B cell (primary cell): ENCODE data around the gene CSNK2B. TPM values are rescaled to one million over a fixed set of nuclear protein-coding genes. Genes with fewer than 3 reads are reported as not detected.
A peak's percentile ranks its signal among the peaks of the same experiment; 100 is the strongest.

ENCODE experiments used
- ATAC-seq: fragments of 200-7000 bp; cut with Tn5 transposase; one replicate; pipeline ENCODE4 v1.10.0; 2021; ENCODE audit warnings: low read depth, mild to moderate bottlenecking, moderate number of reproducible peaks, moderate library complexity
- CTCF ChIA-PET: fragments of 350-600 bp; sonication (Branson Sonifier 250); formaldehyde crosslinking; loops from one replicate; lab custom pipeline; 2021; ENCODE audit warnings: antibody characterized with exemption, inconsistent platforms; lab: Charles Lee
- POLR2A ChIA-PET: fragments of 350-600 bp; sonication (Branson Sonifier 250); formaldehyde crosslinking; loops from one replicate; lab custom pipeline; 2021; ENCODE audit warnings: antibody characterized with exemption; lab: Charles Lee
- DNase-seq: peaks from one replicate; pipeline ENCODE4 v3.0.0; 2013
- H2AFZ ChIP-seq: 2 replicates; pipeline ENCODE4 v1.6.1; 2012; ENCODE audit warnings: mild to moderate bottlenecking, low read depth, low read length; ENCODE audit not compliant: insufficient read depth, poor library complexity, severe bottlenecking
- H3K27ac ChIP-seq, 2 donors: 1 replicate in 1 of 2; 2 replicates in 1 of 2; pipeline ENCODE4 v1.5.1; 2012 to 2013; ENCODE audit warnings: low read length in 2 of 2, mild to moderate bottlenecking in 2 of 2, moderate library complexity in 1 of 2
- H3K27me3 ChIP-seq, 4 experiments: fragments of 200-600 bp in 1 of 4; sonication (generic) in 1 of 4; replicated peaks in 1 of 4; 1 replicate in 2 of 4; 2 replicates in 2 of 4; pipeline versions ENCODE4 v1.6.1 to v1.7.0; 2013 to 2016; ENCODE audit warnings: low read length in 3 of 4, mild to moderate bottlenecking in 2 of 4, mixed read lengths in 1 of 4, moderate library complexity in 1 of 4; ENCODE audit not compliant: insufficient read depth in 4 of 4, control insufficient read depth in 3 of 4; ENCODE audit errors: control extremely low read depth in 1 of 4
- H3K36me3 ChIP-seq, 2 experiments: replicated peaks in 1 of 2; 1 replicate in 1 of 2; 2 replicates in 1 of 2; pipeline versions ENCODE4 v1.6.1 to v1.7.1; 2013; ENCODE audit warnings: low read length in 1 of 2; ENCODE audit not compliant: insufficient read depth in 2 of 2, control insufficient read depth in 1 of 2; ENCODE audit errors: control extremely low read depth in 1 of 2, extremely low read depth in 1 of 2
- H3K4me1 ChIP-seq, 2 donors: fragments of 200-600 bp in 1 of 2; sonication (generic) in 1 of 2; 1 replicate in 1 of 2; 2 replicates in 1 of 2; pipeline versions ENCODE4 v1.5.1 to v1.6.1; 2013 to 2017; ENCODE audit warnings: low read length in 2 of 2; ENCODE audit not compliant: control insufficient read depth in 2 of 2, insufficient read depth in 2 of 2
- H3K4me2 ChIP-seq: replicated peaks from 2 replicates; pipeline ENCODE3; 2012; ENCODE audit warnings: mild to moderate bottlenecking, low read depth, low read length; ENCODE audit not compliant: poor library complexity, severe bottlenecking
- H3K4me3 ChIP-seq, 5 experiments: fragments of 200-600 bp in 1 of 5; sonication (generic) in 1 of 5; 1 replicate in 3 of 5; 2 replicates in 2 of 5; pipeline versions ENCODE4 v1.5.1 to v1.7.0; 2011 to 2016; ENCODE audit warnings: low read length in 4 of 5, mild to moderate bottlenecking in 4 of 5, low read depth in 2 of 5, control low read depth in 1 of 5, moderate library complexity in 1 of 5; ENCODE audit not compliant: insufficient read depth in 1 of 5; ENCODE audit errors: control extremely low read depth in 1 of 5, extremely low read depth in 1 of 5
- H3K79me2 ChIP-seq: fragments of 200-600 bp; sonication (generic); one replicate; pipeline ENCODE4 v1.6.0; 2016; ENCODE audit warnings: low read length; ENCODE audit not compliant: control insufficient read depth, insufficient read depth
- H3K9ac ChIP-seq: fragments of 200-600 bp; sonication (generic); 2 replicates; pipeline ENCODE4 v1.6.1; 2017; ENCODE audit warnings: mild to moderate bottlenecking, low read length, moderate library complexity
- H3K9me3 ChIP-seq, 3 donors: one replicate each; pipeline versions ENCODE4 v1.6.1 to v1.7.1; 2013; ENCODE audit warnings: low read length in 2 of 3; ENCODE audit not compliant: control insufficient read depth in 2 of 3, insufficient read depth in 1 of 3; ENCODE audit errors: control extremely low read depth in 1 of 3
- H4K20me1 ChIP-seq: 2 replicates; pipeline ENCODE4 v1.6.0; 2012; ENCODE audit warnings: mild to moderate bottlenecking, low read length; ENCODE audit not compliant: insufficient read depth, control insufficient read depth, poor library complexity, severe bottlenecking
- H3K27ac Mint-ChIP-seq: one replicate; pipeline ENCODE4 v1.8.0; 2021; ENCODE audit warnings: mixed read lengths
- H3K27me3 Mint-ChIP-seq: one replicate; pipeline ENCODE4 v1.8.0; 2021; ENCODE audit warnings: mixed read lengths
- H3K4me1 Mint-ChIP-seq: one replicate; pipeline ENCODE4 v1.8.0; 2021; ENCODE audit warnings: mixed read lengths
- H3K4me3 Mint-ChIP-seq: one replicate; pipeline ENCODE4 v1.8.0; 2021; ENCODE audit warnings: mixed read lengths
- H3K9me3 Mint-ChIP-seq: one replicate; pipeline ENCODE4 v1.8.0; 2022; ENCODE audit warnings: mixed read lengths; ENCODE audit not compliant: insufficient read depth
- EZH2 ChIP-seq: IDR thresholded peaks from 2 replicates; pipeline ENCODE4 v1.6.1; 2012; ENCODE audit warnings: borderline replicate concordance, low read depth, mild to moderate bottlenecking, moderate library complexity, low read length; ENCODE audit not compliant: insufficient read depth, poor library complexity, severe bottlenecking
- WGBS: methylation state at CpG from one replicate; pipeline ENCODE4 v1.1.5; 2013; ENCODE audit warnings: missing lambda C conversion rate; ENCODE audit not compliant: insufficient coverage; 5-methylcytosine and 5-hydroxymethylcytosine counted together
- intact Hi-C: fragments of 100-400 bp; cut with micrococcal nuclease; formaldehyde crosslinking; loops from one replicate; pipeline ENCODE4 v1.10.0; 2022
- polyA plus RNA-seq: library from polyadenylated mRNA; depleted of rRNA; stranded (reverse); fragments of >200 nt; gene quantifications from 2 replicates; pipeline ENCODE4 v1.2.3, GENCODE V29; 2012
- total RNA-seq, 2 donors: library from RNA; stranded (reverse); fragments of 120-200 nt in 1 of 2; gene quantifications; 1 replicate in 1 of 2; 2 replicates in 1 of 2; pipeline versions ENCODE4 v1.2.3 to v1.2.4, GENCODE V29; 2013 to 2022
- TF ChIP-seq, protein P1 (sequence below): fragments of 200-600 bp; IDR thresholded peaks from one replicate; pipeline ENCODE4 v1.8.0; 2022; ENCODE audit warnings: antibody characterized with exemption, mild to moderate bottlenecking

Gene CSNK2B
- total and polyA plus RNA-seq, 2 donors (not counting 1 experiment from before 2014, with no cell fraction given), result 142 to 146 TPM

DNA sequence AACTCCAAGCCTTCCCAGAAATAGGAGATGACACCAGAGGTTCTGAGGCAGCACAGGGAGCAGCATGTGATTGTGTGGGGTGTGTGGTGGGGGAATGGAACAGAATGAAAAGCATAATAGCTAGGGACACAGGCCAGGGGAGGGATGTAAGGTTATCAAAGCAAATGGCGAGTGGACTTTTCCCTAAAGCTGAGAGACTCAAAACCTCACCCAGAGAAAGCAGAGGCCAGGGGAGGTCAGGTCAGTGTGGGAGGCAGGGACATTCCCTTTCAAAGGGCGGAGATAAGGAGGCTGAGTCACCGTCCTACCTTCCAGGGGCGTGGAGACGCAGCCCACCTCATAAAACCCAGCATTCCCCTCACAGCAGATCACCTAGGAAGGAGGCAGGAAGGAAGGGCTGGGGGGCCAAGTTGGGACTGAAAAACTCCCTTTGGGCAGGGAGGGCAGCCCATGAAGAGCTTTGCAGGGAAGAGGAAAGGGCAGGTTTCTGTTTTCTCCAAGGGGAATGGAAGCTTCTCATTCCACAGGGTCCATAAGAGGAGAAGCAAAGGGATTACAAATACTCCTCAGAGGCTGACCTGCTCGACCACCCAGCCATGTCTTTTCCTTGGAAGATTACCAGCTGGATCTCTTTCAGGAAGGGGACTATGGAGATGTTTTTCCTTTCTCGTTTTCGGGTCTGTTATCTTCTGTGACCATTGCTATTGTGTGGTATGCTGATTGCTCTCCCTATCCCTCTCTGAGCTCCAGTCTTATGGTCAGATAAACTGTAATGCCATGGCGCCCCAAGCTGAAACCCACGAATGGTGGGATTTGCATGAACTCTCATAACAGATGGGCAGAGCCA, 24.6 kb downstream of the CSNK2B start:
- H3K27ac ChIP-seq, result peak overlapping the region in 1 of 2 donors; percentile 32
- 89% methylated on average over 4 of the region's 10 CpGs for WGBS
- no peaks in the 10 kb centered on the region for H3K79me2 ChIP-seq
- Mint-ChIP-seq H3K27ac (no peak overlapping the region), H3K27me3 (no peaks in the 10 kb centered on the region), H3K4me3 (no peak overlapping the region), H3K9me3 (no peaks in the 10 kb centered on the region), H3K4me1 (peaks cover 17% of the 10 kb centered on the region)
- intact Hi-C loops, result no loop called here
- no peak overlapping the region for H3K9ac ChIP-seq
- no peaks in the 10 kb centered on the region for H4K20me1 ChIP-seq
- no peaks in the 10 kb centered on the region for H3K27me3 ChIP-seq
- H3K36me3 ChIP-seq, result peaks cover 0 to 86% of the 10 kb centered on the region in 2 experiments
- TF ChIP-seq, protein P1, sequence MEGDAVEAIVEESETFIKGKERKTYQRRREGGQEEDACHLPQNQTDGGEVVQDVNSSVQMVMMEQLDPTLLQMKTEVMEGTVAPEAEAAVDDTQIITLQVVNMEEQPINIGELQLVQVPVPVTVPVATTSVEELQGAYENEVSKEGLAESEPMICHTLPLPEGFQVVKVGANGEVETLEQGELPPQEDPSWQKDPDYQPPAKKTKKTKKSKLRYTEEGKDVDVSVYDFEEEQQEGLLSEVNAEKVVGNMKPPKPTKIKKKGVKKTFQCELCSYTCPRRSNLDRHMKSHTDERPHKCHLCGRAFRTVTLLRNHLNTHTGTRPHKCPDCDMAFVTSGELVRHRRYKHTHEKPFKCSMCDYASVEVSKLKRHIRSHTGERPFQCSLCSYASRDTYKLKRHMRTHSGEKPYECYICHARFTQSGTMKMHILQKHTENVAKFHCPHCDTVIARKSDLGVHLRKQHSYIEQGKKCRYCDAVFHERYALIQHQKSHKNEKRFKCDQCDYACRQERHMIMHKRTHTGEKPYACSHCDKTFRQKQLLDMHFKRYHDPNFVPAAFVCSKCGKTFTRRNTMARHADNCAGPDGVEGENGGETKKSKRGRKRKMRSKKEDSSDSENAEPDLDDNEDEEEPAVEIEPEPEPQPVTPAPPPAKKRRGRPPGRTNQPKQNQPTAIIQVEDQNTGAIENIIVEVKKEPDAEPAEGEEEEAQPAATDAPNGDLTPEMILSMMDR, result no peak
- no peak for TF ChIP-seq EZH2
- ChIA-PET CTCF (interaction anchor here (0.9 to 1.6 kb wide), 3 partner anchors 79 to 140 kb away, joined by 3 to 4 read pairs (median 3); no protein-coding TSS in a partner anchor), POLR2A (interaction anchor here (0.6 kb wide), 1 partner anchor 8 kb away, joined by 4 read pairs; no protein-coding TSS in a partner anchor)
- H3K4me1 ChIP-seq, result peaks cover 10 to 18% of the 10 kb centered on the region in 2 donors
- DNase-seq (no peak), ATAC-seq (no peak)
- no peak overlapping the region for H2AFZ ChIP-seq
- H3K4me3 ChIP-seq, result no peak overlapping the region
- H3K9me3 ChIP-seq, result no peaks in the 10 kb centered on the region
- H3K4me2 ChIP-seq, result no peak overlapping the region

DNA sequence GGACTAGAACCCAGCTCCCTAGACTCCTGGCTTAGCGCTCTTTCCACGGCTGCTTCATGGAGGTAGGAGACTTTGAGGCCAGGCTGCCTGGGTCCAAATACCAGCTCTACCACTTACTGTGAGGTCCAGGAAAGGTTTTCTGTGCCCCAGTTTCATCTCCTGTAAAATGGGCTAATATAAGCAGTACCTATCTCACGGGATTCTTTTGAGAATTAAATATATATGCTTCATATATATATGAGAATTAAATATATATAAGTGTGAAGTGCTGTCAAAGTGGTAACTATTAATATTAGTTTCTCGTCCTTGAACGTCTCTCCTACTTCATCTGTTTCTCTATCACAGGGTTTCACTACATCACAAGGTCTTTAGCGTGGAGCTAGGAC, 25.2 kb downstream of the CSNK2B start:
- Histone ChIP-seq H2AFZ (no peak overlapping the region), H3K4me2 (no peak overlapping the region), H3K9me3 (no peaks in the 10 kb centered on the region), H3K4me1 (peaks cover 10 to 18% of the 10 kb centered on the region in 2 donors), H3K36me3 (peaks cover 0 to 84% of the 10 kb centered on the region in 2 experiments), H3K27me3 (no peaks in the 10 kb centered on the region), H3K4me3 (no peak overlapping the region), H3K79me2 (no peaks in the 10 kb centered on the region), H3K9ac (no peak overlapping the region), H3K27ac (no peak overlapping the region), H4K20me1 (no peaks in the 10 kb centered on the region)
- Mint-ChIP-seq H3K27me3 (no peaks in the 10 kb centered on the region), H3K27ac (no peak overlapping the region), H3K9me3 (no peaks in the 10 kb centered on the region), H3K4me1 (peaks cover 17% of the 10 kb centered on the region), H3K4me3 (no peak overlapping the region)
- ATAC-seq, result no peak
- WGBS, result 100% methylated on average over 2 of the region's 6 CpGs
- no peak for DNase-seq
- CTCF ChIA-PET, result interaction anchor here (0.9 to 1.6 kb wide), 3 partner anchors 79 to 140 kb away, joined by 3 to 4 read pairs (median 3); no protein-coding TSS in a partner anchor
- intact Hi-C loops, result no loop called here
- no peak for TF ChIP-seq EZH2
- TF ChIP-seq, protein P1, result no peak
- POLR2A ChIA-PET, result no interaction called here
